T-helper 1 cell treated with Interleukin-12 subunit alpha and Interleukin-12 subunit beta and Interleukin-4 antibody, amounts not matched to agents 30 μg/mL and 1 μg/mL, for 36 hours (primary cell): ENCODE measurements around the gene DPYD.
A peak's percentile ranks its signal among the peaks of the same experiment; 100 is the strongest.

Source experiments
- H3K27ac Mint-ChIP-seq: one replicate; pipeline ENCODE4 v1.8.0; 2021; ENCODE audit warnings: mild to moderate bottlenecking, mixed read lengths
- H3K27me3 Mint-ChIP-seq: one replicate; pipeline ENCODE4 v1.8.0; 2021; ENCODE audit warnings: low read depth, mixed read lengths
- H3K36me3 Mint-ChIP-seq: one replicate; pipeline ENCODE4 v1.8.0; 2021; ENCODE audit warnings: low read depth, mixed read lengths
- H3K4me1 Mint-ChIP-seq: one replicate; pipeline ENCODE4 v1.8.0; 2021; ENCODE audit warnings: low read depth, mixed read lengths
- H3K4me3 Mint-ChIP-seq: one replicate; pipeline ENCODE4 v1.8.0; 2021; ENCODE audit warnings: mild to moderate bottlenecking, moderate library complexity, mixed read lengths
- H3K9me3 Mint-ChIP-seq: one replicate; pipeline ENCODE4 v1.8.0; 2021; ENCODE audit warnings: mixed read lengths

Gene DPYD

DNA sequence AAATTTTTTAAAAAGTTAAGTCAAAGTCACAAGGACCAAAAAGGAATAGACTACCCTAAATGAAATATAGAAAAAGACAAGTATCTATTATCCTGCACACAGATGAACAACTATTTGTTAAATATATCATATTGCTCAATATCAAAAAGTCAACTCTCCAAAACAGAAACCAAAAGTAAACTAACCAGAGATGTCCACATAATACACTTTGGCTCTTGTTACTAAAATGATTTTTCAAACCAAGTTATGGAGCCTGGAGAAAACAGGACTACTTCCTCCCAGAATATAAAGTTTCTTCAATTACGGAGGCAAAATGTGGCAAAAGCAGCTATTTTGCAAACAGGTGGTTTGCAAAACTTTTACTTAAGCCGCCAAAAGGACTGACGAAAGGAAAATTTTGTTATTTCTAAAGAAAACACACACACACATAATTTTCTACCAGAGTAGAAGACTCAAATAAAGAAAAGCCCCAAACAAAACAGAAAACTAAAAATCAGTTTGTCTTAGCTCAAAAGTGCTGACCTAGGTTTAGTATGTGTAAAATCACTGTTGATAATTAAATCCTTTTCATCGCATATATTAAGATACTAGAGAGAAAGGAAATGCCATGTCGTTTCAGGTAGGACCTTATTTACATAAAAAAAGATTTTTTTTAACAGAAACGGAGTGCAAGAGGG lies 1.1 kb downstream of the DPYD start:
- H3K9me3 Mint-ChIP-seq, result no peaks in the 10 kb centered on the region
- peak overlapping the region; percentile 96 for H3K4me3 Mint-ChIP-seq
- peak overlapping the region; percentile 94 for H3K27ac Mint-ChIP-seq
- no peaks in the 10 kb centered on the region for H3K27me3 Mint-ChIP-seq
- H3K4me1 Mint-ChIP-seq, result peaks cover 39% of the 10 kb centered on the region
- H3K36me3 Mint-ChIP-seq, result peaks cover 12% of the 10 kb centered on the region

DNA sequence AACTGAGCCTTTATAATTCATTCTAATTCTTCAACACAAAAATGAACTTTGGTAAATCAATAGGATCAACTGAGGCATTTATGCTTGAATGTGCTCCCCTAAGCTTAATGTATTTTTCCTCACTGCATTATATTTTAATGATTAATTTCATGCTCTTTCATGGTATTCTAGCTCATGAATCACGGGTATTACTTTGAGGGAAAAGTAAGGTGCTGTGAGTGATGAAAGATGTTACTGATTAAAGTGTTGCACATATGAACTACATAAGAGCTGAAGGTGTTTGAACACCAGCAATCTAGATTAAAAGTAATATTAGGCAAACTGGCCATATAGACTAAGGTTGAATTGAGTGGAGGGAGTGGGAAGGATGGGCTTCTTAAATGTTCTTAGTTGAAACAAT lies 1.9 kb downstream of the DPYD start:
- no peaks in the 10 kb centered on the region for H3K9me3 Mint-ChIP-seq
- H3K4me1 Mint-ChIP-seq, result peaks cover 42% of the 10 kb centered on the region
- H3K27ac Mint-ChIP-seq, result peak overlapping the region; percentile 12
- H3K27me3 Mint-ChIP-seq, result no peaks in the 10 kb centered on the region
- H3K4me3 Mint-ChIP-seq, result peak overlapping the region; percentile 96
- H3K36me3 Mint-ChIP-seq, result peaks cover 12% of the 10 kb centered on the region

DNA sequence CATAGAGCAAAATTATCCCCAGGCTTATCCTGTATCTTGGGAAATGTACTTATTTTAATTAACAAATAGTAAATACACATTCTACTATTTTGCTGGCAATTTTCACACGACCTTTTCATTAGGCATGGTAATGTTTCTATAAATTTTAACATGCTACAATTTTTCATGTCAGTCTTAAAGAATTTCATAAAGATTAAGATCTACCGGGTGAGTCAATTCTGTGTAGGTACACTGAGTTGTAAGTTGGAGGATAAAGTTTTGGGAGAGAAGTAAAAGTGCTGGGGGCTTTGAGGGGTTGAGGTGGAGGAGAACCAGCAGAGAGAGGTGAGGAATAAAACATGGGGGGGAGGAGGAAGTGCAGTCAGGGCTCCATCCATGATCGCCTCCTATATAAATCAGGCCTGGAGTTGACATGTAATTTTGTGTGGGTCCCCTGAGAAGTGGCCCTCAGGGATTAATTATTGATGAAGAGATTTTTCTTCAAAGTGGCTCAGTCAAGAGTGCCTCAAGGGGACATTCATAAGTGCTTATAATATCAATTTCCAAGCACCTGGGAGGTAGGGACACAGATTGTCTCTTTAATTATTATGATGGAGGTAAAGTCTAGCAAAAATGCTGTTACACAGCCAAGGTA lies 7.2 kb downstream of the DPYD start:
- Mint-ChIP-seq H3K4me3 (no peak overlapping the region), H3K27ac (no peak overlapping the region), H3K27me3 (no peaks in the 10 kb centered on the region), H3K4me1 (peaks cover 38% of the 10 kb centered on the region), H3K9me3 (no peaks in the 10 kb centered on the region), H3K36me3 (peaks cover 13% of the 10 kb centered on the region)

DNA sequence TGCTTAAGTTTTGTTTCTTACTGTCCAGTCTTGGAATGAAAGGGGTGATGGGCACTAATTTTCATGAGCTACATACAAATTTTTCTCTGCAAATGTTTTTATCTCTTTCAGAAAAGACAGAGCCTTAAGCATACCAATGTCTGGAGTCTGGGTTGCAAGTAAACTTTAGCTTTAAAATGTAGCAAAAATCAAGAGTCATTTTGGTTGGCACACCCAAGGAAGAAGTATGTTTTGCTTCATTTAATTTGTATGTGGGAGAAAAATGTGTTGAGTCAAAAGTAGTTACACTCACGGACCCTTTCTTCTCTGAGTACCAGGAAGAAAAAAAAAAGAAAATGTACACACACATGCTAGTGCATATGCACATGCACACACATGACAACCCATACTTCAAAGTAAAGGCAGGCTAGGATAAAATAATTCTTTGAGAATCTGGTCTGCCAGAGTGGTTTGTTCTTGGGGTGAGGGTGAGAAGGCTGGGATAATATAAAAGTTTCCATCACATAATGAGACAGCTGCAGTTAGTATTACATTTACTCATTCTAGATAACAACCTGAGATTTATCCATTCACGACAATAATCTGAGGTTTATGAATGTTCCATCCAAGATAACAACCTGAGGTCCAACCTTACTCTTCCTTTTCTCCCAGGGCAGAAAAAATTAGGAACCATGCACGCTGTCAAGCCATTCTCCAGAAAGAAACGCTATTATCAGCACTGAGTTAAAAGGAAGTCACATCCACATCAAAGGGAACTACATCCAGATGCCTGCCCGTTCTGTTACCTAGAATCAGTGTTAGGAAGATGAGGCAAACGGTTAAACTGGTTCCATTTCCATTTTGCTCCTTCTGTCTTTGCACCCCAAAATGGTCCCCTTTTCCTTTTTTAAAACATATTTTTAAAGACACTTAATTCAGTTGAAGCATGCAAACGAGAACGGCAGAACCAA lies 9.3 kb downstream of the DPYD start:
- H3K9me3 Mint-ChIP-seq, result no peaks in the 10 kb centered on the region
- no peak overlapping the region for H3K27ac Mint-ChIP-seq
- no peak overlapping the region for H3K4me3 Mint-ChIP-seq
- no peaks in the 10 kb centered on the region for H3K27me3 Mint-ChIP-seq
- H3K36me3 Mint-ChIP-seq, result peaks cover 9% of the 10 kb centered on the region
- peaks cover 23% of the 10 kb centered on the region for H3K4me1 Mint-ChIP-seq

DNA sequence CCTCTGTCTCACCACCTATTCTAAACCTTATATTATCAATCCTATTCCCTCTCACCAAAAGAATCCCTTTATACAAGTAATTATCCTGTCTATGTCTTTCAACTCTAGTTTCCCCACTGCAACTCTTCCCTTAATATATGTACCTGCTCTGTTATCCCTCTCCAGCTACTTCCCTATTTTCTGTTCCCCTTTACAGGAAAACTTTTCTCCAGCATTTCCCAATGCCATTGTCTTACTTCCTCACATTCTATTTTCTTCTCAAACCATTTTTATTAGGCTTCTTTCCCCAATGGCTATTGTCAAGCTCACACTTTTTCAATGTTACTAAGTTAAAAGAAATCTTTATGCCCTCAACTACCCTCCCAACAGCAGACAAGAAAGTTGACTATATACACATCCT lies 11.6 kb downstream of the DPYD start:
- no peak overlapping the region for H3K27ac Mint-ChIP-seq
- no peaks in the 10 kb centered on the region for H3K27me3 Mint-ChIP-seq
- H3K9me3 Mint-ChIP-seq, result no peaks in the 10 kb centered on the region
- H3K4me1 Mint-ChIP-seq, result peaks cover 20% of the 10 kb centered on the region
- H3K4me3 Mint-ChIP-seq, result no peak overlapping the region
- H3K36me3 Mint-ChIP-seq, result peaks cover 3% of the 10 kb centered on the region

DNA sequence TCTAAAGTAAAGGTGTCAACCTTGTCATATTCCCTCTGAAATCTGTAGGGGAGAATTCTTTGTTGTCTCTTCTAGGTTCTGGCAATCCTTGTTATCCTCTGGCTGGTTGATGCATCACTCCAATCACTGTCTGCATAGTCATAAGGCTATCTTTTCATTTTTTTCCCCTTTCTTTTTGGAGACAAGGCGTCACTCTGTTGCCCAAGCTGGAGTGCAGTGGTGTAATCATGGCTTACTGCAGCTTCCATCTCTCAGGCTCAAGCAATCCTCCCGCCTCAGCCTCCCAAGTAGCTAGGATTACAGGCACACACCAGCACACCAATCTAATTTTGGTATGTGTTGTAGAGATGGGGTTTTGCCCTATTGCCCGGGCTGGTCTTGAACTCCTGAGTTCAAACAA lies 12.9 kb downstream of the DPYD start:
- Mint-ChIP-seq H3K9me3 (no peaks in the 10 kb centered on the region), H3K27me3 (no peaks in the 10 kb centered on the region), H3K4me1 (peaks cover 19% of the 10 kb centered on the region), H3K36me3 (peaks cover 1% of the 10 kb centered on the region), H3K4me3 (no peak overlapping the region), H3K27ac (no peak overlapping the region)

DNA sequence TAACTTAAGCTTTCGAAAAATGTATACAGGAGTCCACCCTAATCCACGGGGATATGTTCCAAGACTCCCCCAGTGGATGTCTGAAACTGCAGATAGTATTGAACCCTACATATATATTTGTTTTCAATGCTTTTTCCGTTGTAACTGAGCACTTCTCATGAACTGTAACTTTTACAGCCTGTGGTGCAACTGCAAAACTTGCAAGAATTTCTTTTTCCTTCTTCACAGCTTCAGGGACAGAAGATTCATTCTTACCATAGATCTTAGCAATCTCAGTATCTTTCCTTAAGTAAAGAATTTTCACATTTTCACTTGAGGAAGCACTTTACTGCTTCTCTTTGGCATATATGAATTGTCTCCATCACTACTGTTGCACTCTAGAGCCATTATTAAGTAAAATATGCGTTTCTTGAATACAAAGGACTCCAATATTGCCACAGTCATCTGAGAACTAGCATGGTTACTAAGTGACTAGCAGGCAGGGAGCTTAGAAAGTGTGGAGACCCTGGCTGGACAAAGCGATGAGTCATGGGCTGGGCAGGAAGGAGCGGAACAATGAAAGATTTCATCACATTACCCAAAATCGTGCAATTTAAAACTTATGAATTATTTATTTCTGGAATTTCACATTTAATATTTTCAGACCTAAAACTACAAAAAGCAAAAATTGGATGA lies 14.1 kb downstream of the DPYD start:
- H3K27me3 Mint-ChIP-seq, result no peaks in the 10 kb centered on the region
- H3K36me3 Mint-ChIP-seq, result no peaks in the 10 kb centered on the region
- no peak overlapping the region for H3K27ac Mint-ChIP-seq
- no peaks in the 10 kb centered on the region for H3K9me3 Mint-ChIP-seq
- peaks cover 16% of the 10 kb centered on the region for H3K4me1 Mint-ChIP-seq
- no peak overlapping the region for H3K4me3 Mint-ChIP-seq

DNA sequence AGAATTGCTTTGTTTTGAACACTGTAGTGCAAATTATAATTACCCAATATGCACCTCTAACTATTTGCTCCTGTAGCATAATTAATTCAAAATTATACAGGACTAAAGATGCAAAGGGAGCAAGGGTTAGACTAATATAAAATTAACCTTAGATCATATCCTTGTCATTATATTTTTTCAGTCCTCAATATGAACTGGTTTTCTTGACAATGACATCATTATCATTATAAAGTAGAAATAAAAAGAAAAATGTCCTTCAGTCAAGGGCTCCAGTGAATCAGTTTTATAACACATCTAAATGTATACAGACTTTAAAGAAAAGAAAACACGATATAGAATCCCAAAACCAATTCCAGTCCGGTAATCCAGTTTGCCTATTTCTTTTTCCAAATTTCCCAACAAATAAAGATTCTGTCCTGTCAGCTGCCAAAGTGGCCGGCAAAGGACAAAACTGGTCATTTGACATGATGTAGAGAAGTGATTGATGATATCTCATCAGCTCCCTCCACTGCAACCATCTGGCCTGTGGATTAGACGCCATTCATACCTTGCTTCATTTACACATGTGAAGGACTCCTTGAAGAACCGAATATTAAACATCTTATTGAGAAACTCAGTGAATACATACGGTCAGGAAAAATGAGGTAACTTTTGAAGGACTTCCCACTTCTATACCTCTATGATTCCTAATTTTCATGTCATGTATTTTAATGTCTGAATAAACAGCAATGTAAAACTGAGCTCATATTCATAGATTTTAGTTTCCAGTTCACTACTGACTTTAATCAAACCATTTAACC lies 15.5 kb downstream of the DPYD start:
- peaks cover 16% of the 10 kb centered on the region for H3K4me1 Mint-ChIP-seq
- H3K27ac Mint-ChIP-seq, result no peak overlapping the region
- H3K27me3 Mint-ChIP-seq, result no peaks in the 10 kb centered on the region
- no peaks in the 10 kb centered on the region for H3K36me3 Mint-ChIP-seq
- no peak overlapping the region for H3K4me3 Mint-ChIP-seq
- H3K9me3 Mint-ChIP-seq, result no peaks in the 10 kb centered on the region

DNA sequence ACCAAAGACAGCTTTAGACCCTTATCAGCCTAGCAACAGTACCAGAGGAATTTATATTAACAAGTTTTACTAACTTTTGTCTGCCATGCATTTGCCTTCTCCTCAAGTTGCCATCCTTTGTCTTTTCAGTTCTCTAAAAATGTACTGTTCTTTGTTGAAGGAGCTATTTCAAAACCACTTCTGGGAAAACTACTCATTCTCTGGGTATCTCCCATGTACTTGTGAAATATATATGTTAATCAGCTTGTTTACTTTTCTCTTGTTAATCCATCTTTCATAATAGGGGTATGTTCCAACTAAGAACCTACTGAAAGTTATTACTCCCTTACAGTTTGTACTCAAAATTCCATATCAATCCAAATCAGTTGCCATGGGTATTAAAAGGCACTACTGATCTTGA lies 16.3 kb downstream of the DPYD start:
- Mint-ChIP-seq H3K36me3 (peaks cover 4% of the 10 kb centered on the region), H3K27me3 (no peaks in the 10 kb centered on the region), H3K4me3 (no peak overlapping the region), H3K4me1 (peaks cover 16% of the 10 kb centered on the region), H3K9me3 (no peaks in the 10 kb centered on the region), H3K27ac (no peak overlapping the region)

DNA sequence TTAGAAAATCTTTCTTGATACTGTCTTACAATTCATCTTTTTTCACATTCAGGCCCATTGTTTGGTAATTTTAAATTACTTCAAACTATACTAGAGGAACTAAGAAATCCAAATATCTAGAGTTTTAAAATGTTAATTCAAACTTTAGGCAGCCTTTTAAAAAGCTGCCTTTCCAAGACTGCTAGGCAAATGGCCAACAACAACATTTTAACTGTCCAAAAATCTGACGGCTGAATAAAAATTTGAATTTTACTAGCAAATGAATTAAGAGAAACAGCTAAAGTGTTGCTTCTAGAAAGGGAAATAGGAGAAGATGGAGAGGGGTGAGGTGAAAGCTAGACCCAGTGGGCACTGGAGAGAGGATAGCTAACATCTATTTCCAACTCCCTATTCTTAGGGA lies 17.2 kb downstream of the DPYD start:
- H3K9me3 Mint-ChIP-seq, result peaks cover 9% of the 10 kb centered on the region
- H3K27me3 Mint-ChIP-seq, result no peaks in the 10 kb centered on the region
- H3K36me3 Mint-ChIP-seq, result peaks cover 10% of the 10 kb centered on the region
- no peak overlapping the region for H3K4me3 Mint-ChIP-seq
- H3K27ac Mint-ChIP-seq, result no peak overlapping the region
- peaks cover 16% of the 10 kb centered on the region for H3K4me1 Mint-ChIP-seq

DNA sequence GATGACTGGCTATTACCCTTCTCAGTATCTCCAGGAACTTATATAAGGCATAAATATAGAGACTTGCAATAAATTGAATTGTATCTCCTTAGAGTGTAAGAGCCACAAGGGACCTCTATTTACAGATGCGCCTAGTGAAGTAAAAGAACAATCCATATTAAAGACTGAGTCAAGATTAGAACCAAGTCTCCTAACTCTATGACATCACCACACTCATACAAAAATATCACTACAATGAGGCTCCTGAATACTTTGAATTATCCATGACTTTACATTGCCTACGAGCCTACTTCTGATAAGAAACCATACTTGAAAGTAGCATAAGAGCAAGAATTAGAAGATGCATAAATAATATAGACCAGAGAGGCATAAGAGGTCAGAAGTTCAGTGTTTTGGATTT lies 18.8 kb downstream of the DPYD start:
- Mint-ChIP-seq H3K4me3 (no peak overlapping the region), H3K9me3 (peaks cover 20% of the 10 kb centered on the region), H3K36me3 (peaks cover 12% of the 10 kb centered on the region), H3K27me3 (no peaks in the 10 kb centered on the region), H3K27ac (no peak overlapping the region), H3K4me1 (peaks cover 19% of the 10 kb centered on the region)

DNA sequence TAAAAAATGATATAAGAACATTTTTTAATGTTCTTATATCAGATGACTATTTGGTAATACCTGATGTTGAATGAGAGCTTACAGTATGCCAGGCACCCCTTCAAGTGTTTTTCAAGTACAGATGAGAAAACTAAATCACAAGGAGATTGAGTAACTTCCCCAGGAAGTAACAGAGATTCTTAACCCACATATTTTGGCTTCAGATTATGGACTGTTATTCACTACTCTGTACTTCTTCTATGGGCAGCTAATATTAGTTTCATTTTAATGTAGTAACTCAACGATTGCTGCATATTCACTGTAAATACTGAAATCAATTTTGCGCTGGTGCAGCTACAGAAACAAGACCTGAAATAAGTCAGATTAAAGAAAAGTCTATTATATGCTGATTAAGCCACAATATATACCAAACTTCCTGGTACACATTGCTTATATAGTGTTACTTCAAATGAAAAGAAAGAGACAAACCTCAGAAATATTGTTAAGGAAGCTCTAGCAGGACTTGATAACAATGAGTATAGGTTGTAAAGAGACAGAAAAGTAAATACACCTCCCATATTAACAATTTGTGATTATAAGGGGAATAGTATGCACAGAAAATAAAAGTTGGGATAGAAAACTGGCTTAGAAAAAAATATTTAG lies 19.7 kb downstream of the DPYD start:
- Mint-ChIP-seq H3K4me3 (no peak overlapping the region), H3K27ac (no peak overlapping the region), H3K27me3 (no peaks in the 10 kb centered on the region), H3K9me3 (peaks cover 20% of the 10 kb centered on the region), H3K4me1 (peaks cover 17% of the 10 kb centered on the region), H3K36me3 (peaks cover 12% of the 10 kb centered on the region)

DNA sequence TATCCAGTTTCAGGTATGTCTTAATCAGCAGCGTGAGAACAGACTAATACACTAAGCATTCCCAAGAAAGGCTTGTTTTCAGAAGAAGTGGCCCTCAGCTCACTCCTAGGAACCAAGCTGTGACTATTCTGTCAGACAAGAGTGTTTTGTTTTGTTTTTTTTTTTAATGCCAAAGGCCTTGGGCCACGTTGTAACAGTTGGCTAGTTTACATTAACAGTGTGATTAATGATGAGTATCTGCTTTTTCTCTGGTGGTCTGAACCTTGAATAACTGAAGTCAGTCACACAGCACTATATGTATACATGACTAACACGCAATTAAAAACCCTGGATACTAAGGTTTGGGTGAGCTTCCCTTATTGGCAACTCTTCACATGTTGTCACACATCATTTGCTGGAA lies 21.9 kb downstream of the DPYD start:
- H3K4me3 Mint-ChIP-seq, result no peak overlapping the region
- peaks cover 14% of the 10 kb centered on the region for H3K36me3 Mint-ChIP-seq
- no peaks in the 10 kb centered on the region for H3K27me3 Mint-ChIP-seq
- H3K9me3 Mint-ChIP-seq, result peaks cover 20% of the 10 kb centered on the region
- H3K27ac Mint-ChIP-seq, result no peak overlapping the region
- peaks cover 12% of the 10 kb centered on the region for H3K4me1 Mint-ChIP-seq
